ENCODE results near the gene GRIA1. TPM values are rescaled to one million over a fixed set of nuclear protein-coding genes. Genes with fewer than 3 reads are reported as not detected.

The GRIA1 gene
- total RNA-seq, 2 donors from 2014 or later, result 0.12 to 1.2 TPM

DNA sequence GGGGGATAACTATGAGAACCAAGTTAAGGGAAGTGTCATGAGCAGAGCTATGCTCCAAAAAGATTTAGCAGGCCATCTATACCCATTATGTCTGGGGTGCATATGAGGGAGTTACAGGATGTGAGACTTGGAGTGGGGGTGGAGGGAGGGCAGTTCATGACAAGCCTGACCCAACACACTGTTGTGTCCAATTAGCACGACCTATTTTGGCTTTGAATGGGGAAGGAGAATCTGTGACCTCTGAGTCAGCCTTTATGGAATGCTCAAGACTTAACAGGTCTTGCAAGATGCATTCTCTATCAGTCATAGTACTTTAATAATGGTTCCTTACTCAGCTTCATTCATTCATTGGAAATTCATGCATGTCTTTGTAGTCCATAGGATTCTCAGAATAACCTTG, 71.7 kb downstream of the GRIA1 start:
- no peaks in the 10 kb centered on the region for H3K4me1 ChIP-seq
- no peak overlapping the region for H3K27ac ChIP-seq
- H3K9me3 ChIP-seq, result no peaks in the 10 kb centered on the region
- H3K36me3 ChIP-seq, result no peaks in the 10 kb centered on the region
- H3K27me3 ChIP-seq, result no peaks in the 10 kb centered on the region
- TF ChIP-seq, protein P1, sequence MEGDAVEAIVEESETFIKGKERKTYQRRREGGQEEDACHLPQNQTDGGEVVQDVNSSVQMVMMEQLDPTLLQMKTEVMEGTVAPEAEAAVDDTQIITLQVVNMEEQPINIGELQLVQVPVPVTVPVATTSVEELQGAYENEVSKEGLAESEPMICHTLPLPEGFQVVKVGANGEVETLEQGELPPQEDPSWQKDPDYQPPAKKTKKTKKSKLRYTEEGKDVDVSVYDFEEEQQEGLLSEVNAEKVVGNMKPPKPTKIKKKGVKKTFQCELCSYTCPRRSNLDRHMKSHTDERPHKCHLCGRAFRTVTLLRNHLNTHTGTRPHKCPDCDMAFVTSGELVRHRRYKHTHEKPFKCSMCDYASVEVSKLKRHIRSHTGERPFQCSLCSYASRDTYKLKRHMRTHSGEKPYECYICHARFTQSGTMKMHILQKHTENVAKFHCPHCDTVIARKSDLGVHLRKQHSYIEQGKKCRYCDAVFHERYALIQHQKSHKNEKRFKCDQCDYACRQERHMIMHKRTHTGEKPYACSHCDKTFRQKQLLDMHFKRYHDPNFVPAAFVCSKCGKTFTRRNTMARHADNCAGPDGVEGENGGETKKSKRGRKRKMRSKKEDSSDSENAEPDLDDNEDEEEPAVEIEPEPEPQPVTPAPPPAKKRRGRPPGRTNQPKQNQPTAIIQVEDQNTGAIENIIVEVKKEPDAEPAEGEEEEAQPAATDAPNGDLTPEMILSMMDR (IDR thresholded peaks at IDR 0.05), result no peak
- DNase-seq (ENCODE audit: low spot score), result no peak
- no peak overlapping the region for H3K4me3 ChIP-seq

DNA sequence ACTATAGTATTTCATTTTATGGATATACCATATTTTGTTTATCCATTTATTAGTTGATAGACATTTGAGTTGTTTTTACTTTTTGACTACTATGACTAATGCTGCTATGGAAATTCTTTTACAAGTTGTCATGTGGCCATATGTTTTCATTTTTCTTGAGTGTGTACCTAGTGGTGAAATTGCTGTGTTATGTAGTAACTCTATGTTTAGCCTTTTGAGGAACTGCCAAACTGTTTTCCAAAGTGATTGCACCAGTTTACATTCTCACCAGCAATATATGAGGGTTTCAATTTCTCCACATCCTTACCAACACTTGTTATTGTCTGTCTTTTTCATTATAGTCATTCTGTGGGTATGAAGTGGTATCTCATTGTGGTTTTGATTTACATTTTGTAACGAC, 75.4 kb downstream of the GRIA1 start:
- H3K4me1 ChIP-seq, result peaks cover 0 to 8% of the 10 kb centered on the region in 2 donors
- H3K27me3 ChIP-seq, result no peaks in the 10 kb centered on the region
- TF ChIP-seq, protein P1 (IDR thresholded peaks at IDR 0.05), result no peak

DNA sequence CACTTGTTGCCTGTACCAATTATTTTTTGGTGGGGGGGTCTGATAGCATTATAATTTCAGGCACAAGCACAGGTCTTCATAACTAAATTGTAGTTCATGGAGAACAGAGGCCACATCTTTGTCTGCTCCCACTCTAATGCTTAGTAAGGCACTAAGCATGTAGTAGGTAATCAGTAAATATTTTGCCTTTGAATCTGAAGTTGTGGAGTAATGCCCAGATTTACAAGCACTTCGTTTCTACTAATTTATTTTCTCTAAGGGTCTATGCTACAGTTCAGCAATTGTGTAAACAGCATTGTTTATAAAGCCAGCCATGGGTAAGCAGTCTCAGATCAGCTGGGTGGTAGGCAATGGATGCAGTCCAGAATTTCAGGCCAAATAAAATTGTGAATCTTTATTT, 78.6 kb downstream of the GRIA1 start:
- Histone ChIP-seq H3K9me3 (no peaks in the 10 kb centered on the region), H3K27ac (no peak overlapping the region), H3K4me1 (peaks cover 0 to 38% of the 10 kb centered on the region in 2 donors), H3K36me3 (no peaks in the 10 kb centered on the region), H3K4me3 (no peak overlapping the region), H3K27me3 (no peaks in the 10 kb centered on the region)
- TF ChIP-seq, protein P1 (IDR thresholded peaks at IDR 0.05), result no peak
- DNase-seq (ENCODE audit: low spot score), result no peak

More for the DNA sequence above, 75.4 kb downstream of the GRIA1 start:
- Histone ChIP-seq H3K27ac (no peak overlapping the region), H3K9me3 (no peaks in the 10 kb centered on the region), H3K4me3 (no peak overlapping the region), H3K36me3 (no peaks in the 10 kb centered on the region)
- DNase-seq (ENCODE audit: low spot score), result no peak

DNA sequence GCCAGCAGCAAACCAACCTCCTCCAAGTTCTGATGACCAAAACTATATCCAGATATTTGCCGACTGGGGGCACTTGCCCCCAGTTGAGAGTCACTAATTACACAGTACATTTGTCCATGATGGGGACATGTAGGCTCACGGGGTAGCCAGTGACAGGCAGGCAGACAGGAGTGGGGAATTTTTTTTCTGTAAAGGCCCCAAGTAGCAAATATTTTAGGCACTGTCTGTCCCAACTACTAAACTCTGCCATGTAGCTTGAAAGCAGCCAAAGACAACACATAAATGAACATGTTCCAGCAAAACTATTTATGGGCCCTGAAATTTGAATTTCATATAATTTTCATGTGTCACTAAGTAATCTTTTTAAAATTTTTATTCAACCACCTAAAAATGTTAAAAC, 80.7 kb downstream of the GRIA1 start:
- H3K27ac ChIP-seq, result no peak overlapping the region
- TF ChIP-seq, protein P1 (IDR thresholded peaks at IDR 0.05), result no peak
- H3K36me3 ChIP-seq, result no peaks in the 10 kb centered on the region
- peaks cover 0 to 38% of the 10 kb centered on the region in 2 donors for H3K4me1 ChIP-seq
- H3K27me3 ChIP-seq, result no peaks in the 10 kb centered on the region
- no peaks in the 10 kb centered on the region for H3K9me3 ChIP-seq
- DNase-seq (ENCODE audit: low spot score), result no peak
- H3K4me3 ChIP-seq, result no peak overlapping the region

DNA sequence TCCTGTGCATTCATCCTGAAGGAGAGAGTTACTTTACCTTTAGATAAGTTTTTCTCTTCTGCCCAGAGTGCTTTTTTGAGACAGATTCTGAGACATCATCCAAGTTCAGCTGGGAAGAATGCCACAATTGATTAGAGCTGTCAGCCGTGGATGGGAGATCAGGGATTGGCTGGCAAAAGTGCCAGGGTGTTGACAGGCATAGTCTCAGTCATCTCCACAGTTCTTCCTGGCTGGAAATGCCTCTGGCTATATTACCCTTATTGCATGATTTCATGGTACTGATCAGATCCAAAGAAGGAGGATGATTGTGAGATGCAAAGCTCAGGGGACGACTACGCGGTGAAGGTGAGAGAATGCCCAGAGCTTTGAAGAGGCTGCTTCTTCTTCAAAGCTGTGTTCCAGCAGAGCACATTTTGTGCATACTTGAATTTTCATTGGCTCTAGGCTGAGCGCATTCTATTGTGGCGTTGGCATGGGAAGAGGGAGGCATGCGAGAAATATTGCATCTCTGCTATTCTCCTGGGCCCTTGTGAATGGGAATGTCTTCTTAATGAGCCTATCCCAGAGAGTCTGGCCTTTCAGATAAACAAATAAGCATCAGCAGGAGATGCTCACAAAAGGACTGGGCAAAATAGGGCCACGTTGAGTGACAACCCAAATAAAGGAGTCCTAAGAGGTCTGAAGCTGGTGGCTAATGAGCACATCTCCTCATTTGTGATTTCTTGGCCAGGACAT, 82.1 kb downstream of the GRIA1 start:
- TF ChIP-seq, protein P1 (IDR thresholded peaks at IDR 0.05), result no peak
- Histone ChIP-seq H3K27me3 (no peaks in the 10 kb centered on the region), H3K4me1 (peaks cover 0 to 38% of the 10 kb centered on the region in 2 donors), H3K4me3 (no peak overlapping the region), H3K36me3 (no peaks in the 10 kb centered on the region), H3K9me3 (no peaks in the 10 kb centered on the region), H3K27ac (no peak overlapping the region)
- no peak for DNase-seq (ENCODE audit: low spot score)
